HepG2 (cell line): ENCODE measurements around the gene P2RY11. TPM values are rescaled to one million over a fixed set of nuclear protein-coding genes. Genes with fewer than 3 reads are reported as not detected.
A peak's percentile ranks its signal among the peaks of the same experiment; 100 is the strongest.

Experiments used
- ARID5B ChIP-seq: IDR thresholded peaks from 2 replicates; pipeline ENCODE4 v1.4.0; 2020; ENCODE audit warnings: mild to moderate bottlenecking, missing genetic modification reagents
- GABPB1 ChIP-seq: IDR thresholded peaks from 2 replicates; pipeline ENCODE4 v1.6.1; 2016; ENCODE audit warnings: mild to moderate bottlenecking, missing genetic modification reagents, moderate library complexity, missing compliant biosample characterization
- GATA4 ChIP-seq: sonication (generic); IDR thresholded peaks from 2 replicates; pipeline ENCODE4 v1.6.1; 2016; ENCODE audit warnings: antibody characterized with exemption, low read depth, borderline replicate concordance
- GMEB2 ChIP-seq: IDR thresholded peaks from 2 replicates; pipeline ENCODE4 v1.6.1; 2016; ENCODE audit warnings: missing biosample characterization, missing genetic modification reagents, low read depth
- MATR3 ChIP-seq: sonication (generic); formaldehyde crosslinking; IDR thresholded peaks from 2 replicates; pipeline ENCODE4 v1.4.0; 2020; ENCODE audit warnings: missing genetic modification reagents
- MXD1 ChIP-seq: sonication (generic); formaldehyde crosslinking; IDR thresholded peaks from 2 replicates; pipeline ENCODE4 v1.4.0; 2020; ENCODE audit warnings: mild to moderate bottlenecking, missing genetic modification reagents
- SCMH1 ChIP-seq: sonication (generic); formaldehyde crosslinking; IDR thresholded peaks from 2 replicates; pipeline ENCODE4 v1.9.0; 2021; ENCODE audit warnings: missing genetic modification reagents, mild to moderate bottlenecking, borderline replicate concordance
- SP140L ChIP-seq: sonication (generic); formaldehyde crosslinking; IDR thresholded peaks from 2 replicates; pipeline ENCODE4 v1.4.0; 2020; ENCODE audit warnings: missing genetic modification reagents, borderline replicate concordance
- THRA ChIP-seq: sonication (generic); formaldehyde crosslinking; IDR thresholded peaks from 2 replicates; pipeline ENCODE4 v1.4.0; 2020; ENCODE audit warnings: missing genetic modification reagents, borderline replicate concordance
- TMF1 ChIP-seq: sonication (generic); formaldehyde crosslinking; IDR thresholded peaks from 2 replicates; pipeline ENCODE4 v1.8.1; 2022; ENCODE audit warnings: low read depth, missing genetic modification reagents
- TP53 ChIP-seq: sonication (generic); formaldehyde crosslinking; conservative IDR thresholded peaks from 2 replicates; pipeline ENCODE4 v1.4.0; 2020; ENCODE audit warnings: missing genetic modification reagents
- TSC22D2 ChIP-seq: sonication (generic); formaldehyde crosslinking; IDR thresholded peaks from 2 replicates; pipeline ENCODE4 v1.5.1; 2020; ENCODE audit warnings: missing genetic modification reagents, mild to moderate bottlenecking, borderline replicate concordance
- ZNF318 ChIP-seq: sonication (generic); formaldehyde crosslinking; IDR thresholded peaks from 2 replicates; pipeline ENCODE4 v1.4.0; 2020; ENCODE audit warnings: mild to moderate bottlenecking, missing genetic modification reagents
- ZNF530 ChIP-seq: sonication (generic); formaldehyde crosslinking; IDR thresholded peaks from 2 replicates; pipeline ENCODE4 v1.5.0; 2020; ENCODE audit warnings: low read depth, mild to moderate bottlenecking, missing genetic modification reagents
- polyA plus RNA-seq, 8 experiments: library from polyadenylated mRNA; depleted of rRNA in 3 of 8; stranded (reverse) in 7 of 8; unstranded in 1 of 8; fragments of >200 nt; fragmentation: Illumina TruSeq in 4 of 8; extraction: Trizol in 4 of 8; gene quantifications; 2 replicates each; pipeline versions ENCODE4 v1.2.1 to v1.2.3, GENCODE V29; 2011 to 2016; ENCODE audit warnings: low read depth in 4 of 8, missing spikeins in 1 of 8, mixed read lengths in 1 of 8; ENCODE audit not compliant: insufficient read depth in 1 of 8
- total RNA-seq, 5 experiments: library from RNA; depleted of rRNA; stranded (reverse); fragments of >200 nt; fragmentation: Illumina TruSeq; extraction: Trizol; gene quantifications; 2 replicates each; pipeline ENCODE4 v1.2.3, GENCODE V29; 2016; ENCODE audit warnings: low read depth in 1 of 5

P2RY11 gene
- total and polyA plus RNA-seq, 2 of the 13 experiments (the other 11 are each of a cell fraction or from before 2014, with no cell fraction given), result 4.0 to 7.8 TPM

- TF ChIP-seq ARID5B (CRISPR knock-in tag), result 0 out of 2 replicates have a peak, but pooled peaks have one; percentile 17
- TF ChIP-seq THRA (CRISPR knock-in tag), result peak; percentile 21; the same call in 1 of the 2 replicates
- no peak for TF ChIP-seq TSC22D2 (CRISPR knock-in tag)
- TF ChIP-seq TMF1, result no peak
- TF ChIP-seq GMEB2 (CRISPR knock-in tag), result no peak
- TF ChIP-seq ZNF318 (CRISPR knock-in tag), result no peak
- no peak for TF ChIP-seq SP140L (CRISPR knock-in tag)
- TF ChIP-seq GATA4, result no peak
- TF ChIP-seq ZNF530 (CRISPR knock-in tag), result no peak
- TF ChIP-seq MXD1 (CRISPR knock-in tag), result no peak
- no peak for TF ChIP-seq SCMH1 (CRISPR knock-in tag)
- no peak for TF ChIP-seq GABPB1 (CRISPR knock-in tag)
- no peak for TF ChIP-seq TP53 (CRISPR knock-in tag)
- TF ChIP-seq MATR3 (CRISPR knock-in tag), result no peak
Observed at GRCh38 chr19:10079031-10079453, 32.5 kb upstream of the P2RY11 start (continued).
